B cell (primary cell): ENCODE results near the gene TTF1. TPM values are rescaled to one million over a fixed set of nuclear protein-coding genes. Genes with fewer than 3 reads are reported as not detected.

ENCODE experiments used
- ATAC-seq: fragments of 200-7000 bp; cut with Tn5 transposase; one replicate; pipeline ENCODE4 v1.10.0; 2021; ENCODE audit warnings: low read depth, mild to moderate bottlenecking, moderate number of reproducible peaks, moderate library complexity
- CTCF ChIA-PET: fragments of 350-600 bp; sonication (Branson Sonifier 250); formaldehyde crosslinking; loops from one replicate; lab custom pipeline; 2021; ENCODE audit warnings: antibody characterized with exemption, inconsistent platforms; lab: Charles Lee
- POLR2A ChIA-PET: fragments of 350-600 bp; sonication (Branson Sonifier 250); formaldehyde crosslinking; loops from one replicate; lab custom pipeline; 2021; ENCODE audit warnings: antibody characterized with exemption; lab: Charles Lee
- DNase-seq: peaks from one replicate; pipeline ENCODE4 v3.0.0; 2013
- H2AFZ ChIP-seq: 2 replicates; pipeline ENCODE4 v1.6.1; 2012; ENCODE audit warnings: mild to moderate bottlenecking, low read depth, low read length; ENCODE audit not compliant: insufficient read depth, poor library complexity, severe bottlenecking
- H3K27ac ChIP-seq, 2 donors: 1 replicate in 1 of 2; 2 replicates in 1 of 2; pipeline ENCODE4 v1.5.1; 2012 to 2013; ENCODE audit warnings: low read length in 2 of 2, mild to moderate bottlenecking in 2 of 2, moderate library complexity in 1 of 2
- H3K27me3 ChIP-seq, 4 experiments: fragments of 200-600 bp in 1 of 4; sonication (generic) in 1 of 4; replicated peaks in 1 of 4; 1 replicate in 2 of 4; 2 replicates in 2 of 4; pipeline versions ENCODE4 v1.6.1 to v1.7.0; 2013 to 2016; ENCODE audit warnings: low read length in 3 of 4, mild to moderate bottlenecking in 2 of 4, mixed read lengths in 1 of 4, moderate library complexity in 1 of 4; ENCODE audit not compliant: insufficient read depth in 4 of 4, control insufficient read depth in 3 of 4; ENCODE audit errors: control extremely low read depth in 1 of 4
- H3K36me3 ChIP-seq, 2 experiments: replicated peaks in 1 of 2; 1 replicate in 1 of 2; 2 replicates in 1 of 2; pipeline versions ENCODE4 v1.6.1 to v1.7.1; 2013; ENCODE audit warnings: low read length in 1 of 2; ENCODE audit not compliant: insufficient read depth in 2 of 2, control insufficient read depth in 1 of 2; ENCODE audit errors: control extremely low read depth in 1 of 2, extremely low read depth in 1 of 2
- H3K4me1 ChIP-seq, 2 donors: fragments of 200-600 bp in 1 of 2; sonication (generic) in 1 of 2; 1 replicate in 1 of 2; 2 replicates in 1 of 2; pipeline versions ENCODE4 v1.5.1 to v1.6.1; 2013 to 2017; ENCODE audit warnings: low read length in 2 of 2; ENCODE audit not compliant: control insufficient read depth in 2 of 2, insufficient read depth in 2 of 2
- H3K4me2 ChIP-seq: replicated peaks from 2 replicates; pipeline ENCODE3; 2012; ENCODE audit warnings: mild to moderate bottlenecking, low read depth, low read length; ENCODE audit not compliant: poor library complexity, severe bottlenecking
- H3K4me3 ChIP-seq, 5 experiments: fragments of 200-600 bp in 1 of 5; sonication (generic) in 1 of 5; 1 replicate in 3 of 5; 2 replicates in 2 of 5; pipeline versions ENCODE4 v1.5.1 to v1.7.0; 2011 to 2016; ENCODE audit warnings: low read length in 4 of 5, mild to moderate bottlenecking in 4 of 5, low read depth in 2 of 5, control low read depth in 1 of 5, moderate library complexity in 1 of 5; ENCODE audit not compliant: insufficient read depth in 1 of 5; ENCODE audit errors: control extremely low read depth in 1 of 5, extremely low read depth in 1 of 5
- H3K79me2 ChIP-seq: fragments of 200-600 bp; sonication (generic); one replicate; pipeline ENCODE4 v1.6.0; 2016; ENCODE audit warnings: low read length; ENCODE audit not compliant: control insufficient read depth, insufficient read depth
- H3K9ac ChIP-seq: fragments of 200-600 bp; sonication (generic); 2 replicates; pipeline ENCODE4 v1.6.1; 2017; ENCODE audit warnings: mild to moderate bottlenecking, low read length, moderate library complexity
- H3K9me3 ChIP-seq, 3 donors: one replicate each; pipeline versions ENCODE4 v1.6.1 to v1.7.1; 2013; ENCODE audit warnings: low read length in 2 of 3; ENCODE audit not compliant: control insufficient read depth in 2 of 3, insufficient read depth in 1 of 3; ENCODE audit errors: control extremely low read depth in 1 of 3
- H4K20me1 ChIP-seq: 2 replicates; pipeline ENCODE4 v1.6.0; 2012; ENCODE audit warnings: mild to moderate bottlenecking, low read length; ENCODE audit not compliant: insufficient read depth, control insufficient read depth, poor library complexity, severe bottlenecking
- H3K27ac Mint-ChIP-seq: one replicate; pipeline ENCODE4 v1.8.0; 2021; ENCODE audit warnings: mixed read lengths
- H3K27me3 Mint-ChIP-seq: one replicate; pipeline ENCODE4 v1.8.0; 2021; ENCODE audit warnings: mixed read lengths
- H3K4me1 Mint-ChIP-seq: one replicate; pipeline ENCODE4 v1.8.0; 2021; ENCODE audit warnings: mixed read lengths
- H3K4me3 Mint-ChIP-seq: one replicate; pipeline ENCODE4 v1.8.0; 2021; ENCODE audit warnings: mixed read lengths
- H3K9me3 Mint-ChIP-seq: one replicate; pipeline ENCODE4 v1.8.0; 2022; ENCODE audit warnings: mixed read lengths; ENCODE audit not compliant: insufficient read depth
- CTCF ChIP-seq: fragments of 200-600 bp; IDR thresholded peaks from one replicate; pipeline ENCODE4 v1.8.0; 2022; ENCODE audit warnings: antibody characterized with exemption, mild to moderate bottlenecking
- EZH2 ChIP-seq: IDR thresholded peaks from 2 replicates; pipeline ENCODE4 v1.6.1; 2012; ENCODE audit warnings: borderline replicate concordance, low read depth, mild to moderate bottlenecking, moderate library complexity, low read length; ENCODE audit not compliant: insufficient read depth, poor library complexity, severe bottlenecking
- WGBS: methylation state at CpG from one replicate; pipeline ENCODE4 v1.1.5; 2013; ENCODE audit warnings: missing lambda C conversion rate; ENCODE audit not compliant: insufficient coverage; 5-methylcytosine and 5-hydroxymethylcytosine counted together
- intact Hi-C: fragments of 100-400 bp; cut with micrococcal nuclease; formaldehyde crosslinking; loops from one replicate; pipeline ENCODE4 v1.10.0; 2022
- polyA plus RNA-seq: library from polyadenylated mRNA; depleted of rRNA; stranded (reverse); fragments of >200 nt; gene quantifications from 2 replicates; pipeline ENCODE4 v1.2.3, GENCODE V29; 2012
- total RNA-seq, 2 donors: library from RNA; stranded (reverse); fragments of 120-200 nt in 1 of 2; gene quantifications; 1 replicate in 1 of 2; 2 replicates in 1 of 2; pipeline versions ENCODE4 v1.2.3 to v1.2.4, GENCODE V29; 2013 to 2022

TTF1 gene
- total and polyA plus RNA-seq, 2 donors (not counting 1 experiment from before 2014, with no cell fraction given), result 12.3 to 26.3 TPM

DNA sequence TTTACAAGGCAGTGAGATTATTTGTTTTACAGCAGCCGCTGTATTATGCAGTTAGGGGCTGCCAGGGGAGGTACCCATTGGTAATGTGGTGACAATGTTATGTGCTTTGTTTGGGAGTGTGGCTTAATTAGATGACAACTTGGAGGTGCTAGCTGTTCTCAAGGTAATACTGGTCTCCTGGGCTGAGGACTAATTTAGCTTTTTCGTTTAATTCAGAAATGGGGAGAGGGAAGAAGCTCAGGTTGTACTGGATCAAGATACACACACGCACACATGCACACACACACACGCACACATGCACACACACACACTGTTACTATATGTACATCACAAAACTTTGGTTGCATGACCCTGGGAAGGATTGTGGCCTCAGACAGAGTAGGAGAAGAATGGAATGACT is 41.3 kb upstream of the TTF1 start:
- Histone ChIP-seq H3K27ac (no peak overlapping the region), H3K9me3 (no peaks in the 10 kb centered on the region), H3K79me2 (no peaks in the 10 kb centered on the region), H3K36me3 (no peaks in the 10 kb centered on the region), H3K27me3 (peaks cover 0 to 10% (median 2%) of the 10 kb centered on the region in 4 experiments), H4K20me1 (no peaks in the 10 kb centered on the region), H3K9ac (no peak overlapping the region), H3K4me2 (no peak overlapping the region), H3K4me3 (no peak overlapping the region), H3K4me1 (no peaks in the 10 kb centered on the region), H2AFZ (no peak overlapping the region)
- DNase-seq (no peak), ATAC-seq (no peak)
- WGBS, result 90% methylated on average over 2 of the region's 4 CpGs
- intact Hi-C loops, result no loop called here
- ChIA-PET CTCF (no interaction called here), POLR2A (no interaction called here)
- peaks cover 44% of the 10 kb centered on the region for H3K27me3 Mint-ChIP-seq
- no peaks in the 10 kb centered on the region for H3K9me3 Mint-ChIP-seq
- H3K4me3 Mint-ChIP-seq, result no peak overlapping the region
- no peak for TF ChIP-seq EZH2
- TF ChIP-seq CTCF, result no peak
- H3K4me1 Mint-ChIP-seq, result no peaks in the 10 kb centered on the region
- no peak overlapping the region for H3K27ac Mint-ChIP-seq

- CTCF ChIA-PET, result no interaction called here
- Histone ChIP-seq H3K79me2 (no peaks in the 10 kb centered on the region), H3K36me3 (no peaks in the 10 kb centered on the region), H3K9ac (no peak overlapping the region), H3K27me3 (peaks cover 0 to 10% (median 2%) of the 10 kb centered on the region in 4 experiments), H3K4me2 (no peak overlapping the region), H3K4me3 (no peak overlapping the region), H3K27ac (no peak overlapping the region), H3K9me3 (no peaks in the 10 kb centered on the region), H4K20me1 (no peaks in the 10 kb centered on the region), H2AFZ (no peak overlapping the region), H3K4me1 (no peaks in the 10 kb centered on the region)
- 78% methylated on average over 10 of the region's 20 CpGs for WGBS
- Mint-ChIP-seq H3K4me3 (no peak overlapping the region), H3K27me3 (peaks cover 49% of the 10 kb centered on the region), H3K9me3 (no peaks in the 10 kb centered on the region), H3K4me1 (no peaks in the 10 kb centered on the region), H3K27ac (no peak overlapping the region)
- intact Hi-C loops, result no loop called here
- POLR2A ChIA-PET, result no interaction called here
- ATAC-seq (no peak), DNase-seq (no peak)
- TF ChIP-seq CTCF (no peak), EZH2 (no peak)
These were observed 40.7 kb upstream of the TTF1 start for GRCh38 chr9:132447346-132447745.
